ENCODE data around the gene NTRK2.

The NTRK2 gene

DNA sequence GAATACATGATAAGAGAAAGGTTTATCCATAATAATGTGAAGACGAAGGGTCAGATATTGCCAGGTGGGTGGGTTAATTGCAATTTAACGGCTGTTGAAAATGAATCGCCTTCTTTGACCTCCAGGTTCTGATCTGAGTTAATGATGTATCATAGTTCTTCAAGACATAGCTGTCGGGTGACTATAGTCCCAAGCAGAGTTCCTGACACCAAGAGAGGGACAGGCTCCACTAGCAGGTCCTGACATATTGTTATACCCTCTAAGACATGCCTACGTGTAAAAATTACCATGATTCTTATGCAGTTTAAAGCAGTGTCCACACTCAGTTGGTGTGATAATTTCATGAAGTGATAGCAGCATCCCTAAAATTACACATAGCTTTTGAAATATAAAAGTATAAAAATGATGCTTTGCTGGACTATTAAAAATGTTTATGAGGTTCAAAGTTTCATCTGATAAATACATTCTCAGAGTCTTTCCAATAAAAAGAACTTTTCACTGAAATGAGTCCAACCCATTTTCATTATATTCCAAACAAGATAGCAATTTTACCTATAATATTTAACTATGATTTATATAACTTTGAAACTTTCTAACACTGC is 53.0 kb downstream of the NTRK2 start:
- no peak overlapping the region for H3K27ac ChIP-seq
- no peaks in the 10 kb centered on the region for H3K27me3 ChIP-seq (replicated peaks)
- no peaks in the 10 kb centered on the region for H3K36me3 ChIP-seq (replicated peaks)
- no peak overlapping the region for H3K4me3 ChIP-seq (ENCODE audit: low read depth, low read length)
- no peak for TF ChIP-seq CTCF (IDR thresholded peaks at IDR 0.05; ENCODE audit: low read depth, low read length, missing control alignments)
- no peak for DNase-seq
- in situ Hi-C loops (cut with HindIII; ENCODE audit: low pct_ligation_motif_present, low sequenced_read_pairs) = no loop called here

GRCh38 chr9:84723426-84723825 is 53.9 kb downstream of the NTRK2 start:
- Histone ChIP-seq H3K27ac (no peak overlapping the region), H3K36me3 (replicated peaks) (no peaks in the 10 kb centered on the region), H3K27me3 (replicated peaks) (no peaks in the 10 kb centered on the region), H3K4me3 (ENCODE audit: low read depth, low read length) (no peak overlapping the region)
- no peak for DNase-seq
- no peak for TF ChIP-seq CTCF (IDR thresholded peaks at IDR 0.05; ENCODE audit: low read depth, low read length, missing control alignments)
- in situ Hi-C loops (cut with HindIII; ENCODE audit: low pct_ligation_motif_present, low sequenced_read_pairs) = no loop called here

- in situ Hi-C loops (cut with HindIII; ENCODE audit: low pct_ligation_motif_present, low sequenced_read_pairs) = no loop called here
- no peak overlapping the region for H3K4me3 ChIP-seq (ENCODE audit: low read depth, low read length)
- no peaks in the 10 kb centered on the region for H3K36me3 ChIP-seq (replicated peaks)
- no peak for TF ChIP-seq CTCF (IDR thresholded peaks at IDR 0.05; ENCODE audit: low read depth, low read length, missing control alignments)
- no peaks in the 10 kb centered on the region for H3K27me3 ChIP-seq (replicated peaks)
- no peak for DNase-seq
- H3K27ac ChIP-seq = no peak overlapping the region
Measured at GRCh38 chr9:84731696-84732095, 62.2 kb downstream of the NTRK2 start.

- DNase-seq = peak; percentile 40
- no peak for TF ChIP-seq CTCF (IDR thresholded peaks at IDR 0.05; ENCODE audit: low read depth, low read length, missing control alignments)
- Histone ChIP-seq H3K27me3 (replicated peaks) (no peaks in the 10 kb centered on the region), H3K4me3 (ENCODE audit: low read depth, low read length) (no peak overlapping the region), H3K27ac (no peak overlapping the region), H3K36me3 (replicated peaks) (no peaks in the 10 kb centered on the region)
- in situ Hi-C loops (cut with HindIII; ENCODE audit: low pct_ligation_motif_present, low sequenced_read_pairs) = no loop called here
Measured at GRCh38 chr9:84736081-84736480, 66.6 kb downstream of the NTRK2 start.

GRCh38 chr9:84736536-84736935 is 67.0 kb downstream of the NTRK2 start:
- TF ChIP-seq CTCF (IDR thresholded peaks at IDR 0.05; ENCODE audit: low read depth, low read length, missing control alignments) = no peak
- Histone ChIP-seq H3K27me3 (replicated peaks) (no peaks in the 10 kb centered on the region), H3K36me3 (replicated peaks) (no peaks in the 10 kb centered on the region), H3K4me3 (ENCODE audit: low read depth, low read length) (no peak overlapping the region), H3K27ac (no peak overlapping the region)
- no peak for DNase-seq
- in situ Hi-C loops (cut with HindIII; ENCODE audit: low pct_ligation_motif_present, low sequenced_read_pairs) = no loop called here

DNA sequence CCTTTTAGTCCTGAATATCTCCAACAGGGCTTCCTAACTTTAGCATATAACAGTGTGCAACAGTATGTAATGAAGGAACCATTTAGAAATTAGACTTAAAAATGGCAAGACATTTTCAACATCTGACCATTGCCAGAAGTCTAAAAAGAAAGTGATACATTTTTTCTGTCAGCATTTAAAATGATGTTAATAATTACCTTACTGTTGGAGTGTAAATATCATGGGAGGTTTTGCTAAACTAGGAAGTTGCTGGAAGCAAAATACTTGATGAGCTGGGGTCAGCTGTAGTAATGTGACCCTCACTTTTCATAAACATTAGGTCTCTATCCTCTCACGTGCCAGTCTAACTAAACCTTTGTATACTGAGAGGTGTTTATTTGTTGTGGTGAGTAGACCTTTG is 68.8 kb downstream of the NTRK2 start:
- in situ Hi-C loops (cut with HindIII; ENCODE audit: low pct_ligation_motif_present, low sequenced_read_pairs) = no loop called here
- H3K27ac ChIP-seq = no peak overlapping the region
- H3K36me3 ChIP-seq (replicated peaks) = no peaks in the 10 kb centered on the region
- no peak for TF ChIP-seq CTCF (IDR thresholded peaks at IDR 0.05; ENCODE audit: low read depth, low read length, missing control alignments)
- no peak for DNase-seq
- no peaks in the 10 kb centered on the region for H3K27me3 ChIP-seq (replicated peaks)
- H3K4me3 ChIP-seq (ENCODE audit: low read depth, low read length) = no peak overlapping the region
